Epidermal melanocyte (primary cell): ENCODE measurements around the gene AGTRAP.

Source experiments
- DNase-seq: peaks from one replicate; pipeline ENCODE4 v3.0.0; 2011; ENCODE audit warnings: low spot score; ENCODE audit not compliant: insufficient read length

The AGTRAP gene

GRCh38 chr1:11797525-11798216 is 61.7 kb downstream of the AGTRAP start:
- DNase-seq = no peak

GRCh38 chr1:11799099-11799498 is 63.2 kb downstream of the AGTRAP start:
- DNase-seq = no peak

- no peak for DNase-seq
These were observed 64.0 kb downstream of the AGTRAP start for GRCh38 chr1:11799896-11800295.

- DNase-seq = no peak
These were observed 64.4 kb downstream of the AGTRAP start for GRCh38 chr1:11800391-11800755.
